ENCODE measurements around the gene RHOJ.
"Not testable (repeated sequence)": the region's sequence is repeated elsewhere in the genome, so short reads cannot be mapped to it uniquely, and the experiment has no call there.

Gene RHOJ

DNA sequence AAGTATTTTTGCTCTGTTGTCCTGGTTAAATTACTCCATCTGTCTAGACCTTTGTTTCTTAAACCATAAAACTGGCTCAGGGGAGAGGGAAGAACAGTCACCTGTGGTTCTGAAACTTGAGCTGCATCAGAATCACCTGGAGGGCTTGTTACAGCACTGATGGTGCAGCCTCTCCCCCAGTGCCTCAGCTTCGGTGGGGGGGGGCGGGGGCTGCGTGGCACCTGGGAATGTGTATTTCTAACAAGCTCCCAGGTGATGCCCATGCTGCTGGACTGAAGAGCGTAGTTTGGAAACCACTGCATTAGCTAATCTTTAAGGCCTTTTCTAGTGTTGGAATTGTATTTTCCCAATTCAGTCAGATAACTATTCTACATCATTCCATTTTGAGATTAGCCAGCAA lies 71.8 kb downstream of the RHOJ start:
- no peak overlapping the region for H3K27ac ChIP-seq
- TF ChIP-seq ZFX (IDR thresholded peaks at IDR 0.05), result no peak

DNA sequence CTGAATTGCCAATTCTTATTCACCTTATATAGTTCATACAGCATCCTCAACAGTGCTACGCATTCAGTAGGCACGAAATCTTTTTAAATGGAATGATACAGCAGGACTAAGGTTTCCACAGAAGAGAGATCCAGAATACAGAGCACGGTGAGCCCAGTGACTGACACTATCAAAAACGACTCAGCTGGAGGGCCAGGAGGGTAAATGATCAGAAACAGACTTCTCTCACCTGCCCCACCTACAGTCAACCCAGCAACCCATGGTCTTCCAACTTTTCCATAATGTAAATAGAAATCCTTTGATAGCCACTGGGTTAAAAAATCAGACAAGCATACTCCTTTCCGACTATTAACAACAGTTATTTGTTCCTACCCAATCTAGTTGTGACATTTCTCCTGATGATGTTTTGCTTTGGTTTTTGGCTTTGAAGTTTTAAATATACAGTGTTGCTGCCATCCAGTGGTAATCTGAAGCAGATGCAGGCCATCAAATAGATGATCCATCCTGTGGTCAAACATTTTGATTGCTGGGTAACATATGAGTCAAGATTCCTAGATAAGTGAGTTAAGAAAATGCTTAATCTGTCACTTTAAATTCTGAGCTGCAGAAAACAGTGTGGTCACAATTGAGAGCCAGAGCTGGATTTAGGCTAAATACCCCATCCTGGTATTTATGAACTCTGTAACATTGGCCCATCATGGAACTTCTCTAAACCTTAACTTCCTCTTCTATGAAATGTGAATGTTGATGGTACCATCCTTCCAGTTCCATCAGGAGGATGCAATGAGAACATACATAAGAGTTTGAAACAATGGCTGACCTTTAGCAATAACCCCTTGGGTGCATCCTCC lies 72.5 kb downstream of the RHOJ start:
- no peak overlapping the region for H3K27ac ChIP-seq
- no peak for TF ChIP-seq ZFX (IDR thresholded peaks at IDR 0.05)
- TF ChIP-seq, protein P1, sequence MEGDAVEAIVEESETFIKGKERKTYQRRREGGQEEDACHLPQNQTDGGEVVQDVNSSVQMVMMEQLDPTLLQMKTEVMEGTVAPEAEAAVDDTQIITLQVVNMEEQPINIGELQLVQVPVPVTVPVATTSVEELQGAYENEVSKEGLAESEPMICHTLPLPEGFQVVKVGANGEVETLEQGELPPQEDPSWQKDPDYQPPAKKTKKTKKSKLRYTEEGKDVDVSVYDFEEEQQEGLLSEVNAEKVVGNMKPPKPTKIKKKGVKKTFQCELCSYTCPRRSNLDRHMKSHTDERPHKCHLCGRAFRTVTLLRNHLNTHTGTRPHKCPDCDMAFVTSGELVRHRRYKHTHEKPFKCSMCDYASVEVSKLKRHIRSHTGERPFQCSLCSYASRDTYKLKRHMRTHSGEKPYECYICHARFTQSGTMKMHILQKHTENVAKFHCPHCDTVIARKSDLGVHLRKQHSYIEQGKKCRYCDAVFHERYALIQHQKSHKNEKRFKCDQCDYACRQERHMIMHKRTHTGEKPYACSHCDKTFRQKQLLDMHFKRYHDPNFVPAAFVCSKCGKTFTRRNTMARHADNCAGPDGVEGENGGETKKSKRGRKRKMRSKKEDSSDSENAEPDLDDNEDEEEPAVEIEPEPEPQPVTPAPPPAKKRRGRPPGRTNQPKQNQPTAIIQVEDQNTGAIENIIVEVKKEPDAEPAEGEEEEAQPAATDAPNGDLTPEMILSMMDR (conservative IDR thresholded peaks at IDR 0.05), result peak; percentile 88

GRCh38 chr14:63277591-63278183 lies 73.4 kb downstream of the RHOJ start:
- TF ChIP-seq, protein P1 (conservative IDR thresholded peaks at IDR 0.05), result no peak
- no peak for TF ChIP-seq ZFX (IDR thresholded peaks at IDR 0.05)
- H3K27ac ChIP-seq, result no peak overlapping the region

- not testable (repeated sequence) for H3K27ac ChIP-seq
Measured at GRCh38 chr14:63279933-63280332, 75.7 kb downstream of the RHOJ start.

GRCh38 chr14:63282997-63283883 lies 79.0 kb downstream of the RHOJ start:
- H3K27ac ChIP-seq, result no peak overlapping the region
- TF ChIP-seq, protein P1 (conservative IDR thresholded peaks at IDR 0.05), result no peak
- no peak for TF ChIP-seq ZFX (IDR thresholded peaks at IDR 0.05)

DNA sequence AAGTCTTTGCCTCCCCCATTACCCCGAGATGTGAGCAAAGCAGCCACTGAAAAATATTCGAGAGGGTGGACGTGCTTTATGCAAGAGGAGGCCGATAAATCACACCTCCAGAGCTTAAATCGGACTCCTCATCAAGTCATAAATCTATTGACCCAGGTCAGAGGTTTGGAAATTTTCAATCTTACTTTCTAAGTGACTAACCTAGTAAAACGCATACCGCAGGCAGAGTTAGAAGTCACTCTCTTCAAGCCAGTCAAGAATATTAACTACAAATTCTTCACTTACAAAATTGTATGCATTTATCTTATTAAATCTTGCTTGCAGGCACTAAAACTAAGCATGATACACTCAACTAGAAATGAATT lies 79.6 kb downstream of the RHOJ start:
- no peak overlapping the region for H3K27ac ChIP-seq
- TF ChIP-seq, protein P1 (conservative IDR thresholded peaks at IDR 0.05), result no peak
- TF ChIP-seq ZFX (IDR thresholded peaks at IDR 0.05), result no peak

DNA sequence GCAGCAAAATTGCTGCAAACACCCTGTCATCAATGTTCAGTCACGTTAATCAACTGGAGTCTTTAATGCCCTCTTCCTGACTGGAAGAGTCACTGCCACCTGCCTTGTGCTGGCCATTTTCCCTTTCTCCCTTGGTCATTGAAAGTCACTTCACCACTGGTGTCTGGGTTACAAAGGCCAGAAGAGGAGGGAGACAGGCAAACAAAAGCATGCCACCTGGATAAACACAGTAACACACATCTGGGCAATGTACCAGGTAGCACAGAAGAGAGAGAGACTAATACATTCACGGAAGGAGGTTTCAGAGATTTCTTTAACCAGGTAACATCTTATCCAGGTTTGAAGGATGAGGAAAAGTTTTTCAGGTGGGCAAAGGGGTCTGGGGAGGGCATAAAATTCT lies 81.8 kb downstream of the RHOJ start:
- TF ChIP-seq, protein P1 (conservative IDR thresholded peaks at IDR 0.05), result no peak
- no peak for TF ChIP-seq ZFX (IDR thresholded peaks at IDR 0.05)
- H3K27ac ChIP-seq, result no peak overlapping the region

Data from C4-2B (cell line).